SKM-1 treated with dmso at 0.1 percent for 144 hours (cell line): Measurements from ENCODE around the gene AUH.

Experiments used
- DNase-seq: peaks from one replicate; lab custom pipeline; 2025; ENCODE audit not compliant: unreplicated experiment; lab: John Stamatoyannopoulos, UW

Gene AUH

GRCh38 chr9:91301161-91301560 lies 60.6 kb downstream of the AUH start:
- DNase-seq = no peak

GRCh38 chr9:91298311-91298710 lies 63.4 kb downstream of the AUH start:
- DNase-seq = no peak

- DNase-seq = no peak
Observed at GRCh38 chr9:91297306-91297705, 64.4 kb downstream of the AUH start.

GRCh38 chr9:91296354-91296753 lies 65.4 kb downstream of the AUH start:
- no peak for DNase-seq

GRCh38 chr9:91295357-91295756 lies 66.4 kb downstream of the AUH start:
- no peak for DNase-seq

GRCh38 chr9:91291866-91292265 lies 69.9 kb downstream of the AUH start:
- DNase-seq = no peak

- DNase-seq = no peak
Observed at GRCh38 chr9:91289244-91289643, 72.5 kb downstream of the AUH start.

GRCh38 chr9:91285729-91286353 lies 75.9 kb downstream of the AUH start:
- no peak for DNase-seq

- DNase-seq = no peak
Observed at GRCh38 chr9:91282292-91282691, 79.4 kb downstream of the AUH start.

GRCh38 chr9:91279296-91280204 lies 82.2 kb downstream of the AUH start:
- no peak for DNase-seq

GRCh38 chr9:91276513-91276912 lies 85.2 kb downstream of the AUH start:
- DNase-seq = no peak

GRCh38 chr9:91275655-91276054 lies 86.1 kb downstream of the AUH start:
- DNase-seq = no peak

- no peak for DNase-seq
Observed at GRCh38 chr9:91274949-91275492, 86.7 kb downstream of the AUH start.

- DNase-seq = no peak
Observed at GRCh38 chr9:91273853-91274552, 87.7 kb downstream of the AUH start.

GRCh38 chr9:91271156-91271555 lies 90.6 kb downstream of the AUH start:
- no peak for DNase-seq

GRCh38 chr9:91269907-91270491 lies 91.7 kb downstream of the AUH start:
- DNase-seq = no peak

- DNase-seq = no peak
Observed at GRCh38 chr9:91266448-91266847, 95.3 kb downstream of the AUH start.

- no peak for DNase-seq
Observed at GRCh38 chr9:91265514-91265913, 96.2 kb downstream of the AUH start.

GRCh38 chr9:91261417-91261816 lies 100.3 kb downstream of the AUH start:
- no peak for DNase-seq

- no peak for DNase-seq
Observed at GRCh38 chr9:91259162-91259561, 102.6 kb downstream of the AUH start.

GRCh38 chr9:91258451-91258850 lies 103.3 kb downstream of the AUH start:
- no peak for DNase-seq
